HepG2 (cell line): ENCODE data around the gene EXOSC6. TPM values are rescaled to one million over a fixed set of nuclear protein-coding genes. Genes with fewer than 3 reads are reported as not detected.

Experiments
- DRAP1 ChIP-seq: IDR thresholded peaks from 2 replicates; pipeline ENCODE4 v1.6.1; 2016; ENCODE audit warnings: missing genetic modification reagents, missing compliant biosample characterization
- KLF15 ChIP-seq: sonication (generic); formaldehyde crosslinking; IDR thresholded peaks from 2 replicates; pipeline ENCODE4 v1.8.1; 2023; ENCODE audit warnings: borderline replicate concordance, mild to moderate bottlenecking, inconsistent platforms, missing genetic modification reagents, mixed read lengths
- PRDM15 ChIP-seq: sonication (generic); formaldehyde crosslinking; IDR thresholded peaks from 2 replicates; pipeline ENCODE4 v1.4.0; 2020; ENCODE audit warnings: missing genetic modification reagents
- RNF219 ChIP-seq: sonication (generic); formaldehyde crosslinking; IDR thresholded peaks from 2 replicates; pipeline ENCODE4 v1.5.0; 2020; ENCODE audit warnings: mild to moderate bottlenecking, missing genetic modification reagents
- SRSF1 ChIP-seq: fragments of 200-400 bp; formaldehyde crosslinking; optimal IDR thresholded peaks from 2 replicates; pipeline ENCODE3; 2017; ENCODE audit warnings: mild to moderate bottlenecking, low read depth, low read length, moderate library complexity
- SRSF9 ChIP-seq: fragments of 200-400 bp; formaldehyde crosslinking; IDR thresholded peaks from 2 replicates; pipeline ENCODE4 v1.6.1; 2018; ENCODE audit warnings: borderline replicate concordance, mild to moderate bottlenecking, low read depth, low read length; ENCODE audit not compliant: insufficient read depth, poor library complexity, severe bottlenecking
- TP53 ChIP-seq: sonication (generic); formaldehyde crosslinking; conservative IDR thresholded peaks from 2 replicates; pipeline ENCODE4 v1.4.0; 2020; ENCODE audit warnings: missing genetic modification reagents
- ZNF274 ChIP-seq: sonication (generic); formaldehyde crosslinking; IDR thresholded peaks from 2 replicates; pipeline ENCODE4 v1.5.1; 2020; ENCODE audit warnings: mild to moderate bottlenecking, missing genetic modification reagents
- polyA plus RNA-seq, 8 experiments: library from polyadenylated mRNA; depleted of rRNA in 3 of 8; stranded (reverse) in 7 of 8; unstranded in 1 of 8; fragments of >200 nt; fragmentation: Illumina TruSeq in 4 of 8; extraction: Trizol in 4 of 8; gene quantifications; 2 replicates each; pipeline versions ENCODE4 v1.2.1 to v1.2.3, GENCODE V29; 2011 to 2016; ENCODE audit warnings: low read depth in 4 of 8, missing spikeins in 1 of 8, mixed read lengths in 1 of 8; ENCODE audit not compliant: insufficient read depth in 1 of 8
- total RNA-seq, 5 experiments: library from RNA; depleted of rRNA; stranded (reverse); fragments of >200 nt; fragmentation: Illumina TruSeq; extraction: Trizol; gene quantifications; 2 replicates each; pipeline ENCODE4 v1.2.3, GENCODE V29; 2016; ENCODE audit warnings: low read depth in 1 of 5
- TF ChIP-seq, protein P1 (sequence below): sonication (generic); formaldehyde crosslinking; IDR thresholded peaks from 2 replicates; pipeline ENCODE4 v1.4.0; 2020; ENCODE audit warnings: missing genetic modification reagents, mild to moderate bottlenecking, borderline replicate concordance
- TF ChIP-seq, protein P2 (sequence below), 2 experiments: sonication (generic) in 1 of 2; formaldehyde crosslinking in 1 of 2; IDR thresholded peaks; 2 replicates each; pipeline versions ENCODE4 v1.4.0 to v1.6.1; 2016 to 2020; ENCODE audit warnings: borderline replicate concordance in 1 of 2, low read depth in 1 of 2, mild to moderate bottlenecking in 1 of 2, missing genetic modification reagents in 1 of 2

Gene EXOSC6
- total and polyA plus RNA-seq, 2 of the 13 experiments (the other 11 are each of a cell fraction or from before 2014, with no cell fraction given) = 13.1 to 39.9 TPM

DNA sequence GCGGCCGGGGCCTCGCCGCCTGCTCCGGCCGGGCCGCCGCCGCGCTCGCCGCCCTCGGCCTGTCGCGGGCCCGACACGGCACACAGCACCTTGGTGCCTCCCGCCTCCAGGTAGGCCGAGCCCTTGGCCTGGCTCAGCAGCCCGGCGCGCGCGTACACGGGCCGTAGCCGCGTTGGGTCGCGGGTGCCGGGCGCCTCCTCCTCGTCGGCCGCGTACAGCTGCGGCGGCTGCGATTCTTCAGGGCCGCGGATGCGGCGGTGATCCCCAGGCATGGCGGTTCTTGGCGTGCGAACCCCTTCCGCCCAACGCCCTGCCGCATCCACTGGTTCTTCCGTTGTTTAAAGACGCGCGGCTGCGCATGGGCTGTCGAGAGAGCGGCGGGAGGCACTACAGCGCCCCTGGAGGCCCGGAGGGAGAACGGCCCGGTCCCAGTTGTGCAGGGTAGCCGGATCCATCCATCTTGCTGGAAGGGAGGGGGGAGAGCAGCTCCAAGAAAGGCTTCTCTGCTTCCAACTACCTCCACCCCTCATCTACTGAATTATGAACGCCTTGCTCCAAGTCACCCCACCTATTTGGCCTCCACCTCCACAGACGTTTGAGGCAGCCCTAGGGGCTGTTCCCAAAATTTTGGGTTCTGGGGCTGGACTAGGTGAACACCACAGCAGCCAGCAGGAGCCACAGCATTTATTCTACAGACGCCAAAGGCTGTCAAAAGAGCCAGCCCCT is at the start of gene EXOSC6 (continued):
- TF ChIP-seq PRDM15 (CRISPR knock-in tag) = no peak
- TF ChIP-seq KLF15 (CRISPR knock-in tag) = peak; percentile 67
- TF ChIP-seq ZNF274 (CRISPR knock-in tag) = peak; percentile 91
- peak; percentile 79; the same call in 1 of the 2 replicates for TF ChIP-seq RNF219
- TF ChIP-seq, protein P1, sequence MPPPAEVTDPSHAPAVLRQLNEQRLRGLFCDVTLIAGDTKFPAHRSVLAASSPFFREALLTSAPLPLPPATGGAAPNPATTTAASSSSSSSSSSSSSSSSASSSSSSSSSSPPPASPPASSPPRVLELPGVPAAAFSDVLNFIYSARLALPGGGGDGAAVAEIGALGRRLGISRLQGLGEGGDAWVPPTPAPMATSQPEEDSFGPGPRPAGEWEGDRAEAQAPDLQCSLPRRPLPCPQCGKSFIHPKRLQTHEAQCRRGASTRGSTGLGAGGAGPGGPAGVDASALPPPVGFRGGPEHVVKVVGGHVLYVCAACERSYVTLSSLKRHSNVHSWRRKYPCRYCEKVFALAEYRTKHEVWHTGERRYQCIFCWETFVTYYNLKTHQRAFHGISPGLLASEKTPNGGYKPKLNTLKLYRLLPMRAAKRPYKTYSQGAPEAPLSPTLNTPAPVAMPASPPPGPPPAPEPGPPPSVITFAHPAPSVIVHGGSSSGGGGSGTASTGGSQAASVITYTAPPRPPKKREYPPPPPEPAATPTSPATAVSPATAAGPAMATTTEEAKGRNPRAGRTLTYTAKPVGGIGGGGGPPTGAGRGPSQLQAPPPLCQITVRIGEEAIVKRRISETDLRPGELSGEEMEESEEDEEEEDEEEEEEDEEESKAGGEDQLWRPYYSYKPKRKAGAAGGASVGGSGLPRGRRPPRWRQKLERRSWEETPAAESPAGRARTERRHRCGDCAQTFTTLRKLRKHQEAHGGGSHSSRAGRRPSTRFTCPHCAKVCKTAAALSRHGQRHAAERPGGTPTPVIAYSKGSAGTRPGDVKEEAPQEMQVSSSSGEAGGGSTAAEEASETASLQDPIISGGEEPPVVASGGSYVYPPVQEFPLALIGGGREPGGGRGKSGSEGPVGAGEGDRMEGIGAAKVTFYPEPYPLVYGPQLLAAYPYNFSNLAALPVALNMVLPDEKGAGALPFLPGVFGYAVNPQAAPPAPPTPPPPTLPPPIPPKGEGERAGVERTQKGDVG (CRISPR knock-in tag) = peak; percentile 68; the same call in 1 of the 2 replicates
- TF ChIP-seq, protein P2, sequence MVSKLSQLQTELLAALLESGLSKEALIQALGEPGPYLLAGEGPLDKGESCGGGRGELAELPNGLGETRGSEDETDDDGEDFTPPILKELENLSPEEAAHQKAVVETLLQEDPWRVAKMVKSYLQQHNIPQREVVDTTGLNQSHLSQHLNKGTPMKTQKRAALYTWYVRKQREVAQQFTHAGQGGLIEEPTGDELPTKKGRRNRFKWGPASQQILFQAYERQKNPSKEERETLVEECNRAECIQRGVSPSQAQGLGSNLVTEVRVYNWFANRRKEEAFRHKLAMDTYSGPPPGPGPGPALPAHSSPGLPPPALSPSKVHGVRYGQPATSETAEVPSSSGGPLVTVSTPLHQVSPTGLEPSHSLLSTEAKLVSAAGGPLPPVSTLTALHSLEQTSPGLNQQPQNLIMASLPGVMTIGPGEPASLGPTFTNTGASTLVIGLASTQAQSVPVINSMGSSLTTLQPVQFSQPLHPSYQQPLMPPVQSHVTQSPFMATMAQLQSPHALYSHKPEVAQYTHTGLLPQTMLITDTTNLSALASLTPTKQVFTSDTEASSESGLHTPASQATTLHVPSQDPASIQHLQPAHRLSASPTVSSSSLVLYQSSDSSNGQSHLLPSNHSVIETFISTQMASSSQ (IDR thresholded peaks at IDR 0.05; ENCODE audit: low read depth) = no peak
- TF ChIP-seq, protein P2 (CRISPR knock-in tag; IDR thresholded peaks at IDR 0.05; ENCODE audit: borderline replicate concordance) = peak; percentile 84; the same call in 1 of the 2 replicates
- peak; percentile 87 for TF ChIP-seq SRSF1
- no peak; the same call in 1 of the 2 replicates for TF ChIP-seq TP53 (CRISPR knock-in tag)
- peak; percentile 91 for TF ChIP-seq DRAP1 (CRISPR knock-in tag)
- no peak for TF ChIP-seq SRSF9
